ENCODE measurements around the gene KRT34.

- TF ChIP-seq POLR2A (IDR thresholded peaks at IDR 0.05) (no peak), CTCF (IDR thresholded peaks at IDR 0.05) (no peak), POLR2AphosphoS5 (IDR thresholded peaks at IDR 0.05; ENCODE audit: insufficient read depth in 1 of 2, low read depth in 1 of 2) (no peak)
These were observed 39.1 kb downstream of the KRT34 start for GRCh38 chr17:41343029-41343428.

All from vagina (tissue), 2 donors.